ENCODE results near the gene IMPDH1. TPM values are rescaled to one million over a fixed set of nuclear protein-coding genes. Genes with fewer than 3 reads are reported as not detected.

Gene IMPDH1
- total and polyA plus RNA-seq, 2 donors (not counting 3 experiments of a cell fraction or from before 2014, with no cell fraction given): 78.8 to 97.9 TPM

DNA sequence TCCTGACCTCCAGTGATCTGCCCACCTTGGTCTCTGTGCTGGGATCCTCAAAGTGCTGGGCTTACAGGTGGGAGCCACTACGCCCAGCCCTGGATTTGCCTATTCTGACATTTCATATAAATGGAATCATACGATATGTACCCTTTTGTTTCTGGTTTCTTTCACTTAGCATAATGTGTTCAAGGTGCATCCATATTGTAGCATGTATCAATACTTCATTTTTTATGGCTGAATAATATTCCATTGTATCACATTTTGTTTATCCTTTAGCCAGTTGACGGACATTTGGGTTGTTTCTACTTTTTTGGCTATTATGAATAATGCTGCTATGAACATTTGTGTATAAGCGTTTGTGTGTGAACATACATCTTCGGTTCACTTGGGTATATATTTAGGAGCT is 41.1 kb upstream of the IMPDH1 start:
- Histone ChIP-seq H3K27me3 (ENCODE audit: control insufficient read depth in 2 of 2, insufficient read depth in 2 of 2, low read length in 2 of 2) (peaks cover 5 to 12% of the 10 kb centered on the region in 2 experiments), H4K20me1 (replicated peaks; ENCODE audit: control insufficient read depth, extremely low read depth, insufficient read depth, low read length) (no peaks in the 10 kb centered on the region), H3K9me1 (replicated peaks; ENCODE audit: control insufficient read depth, extremely low read depth, insufficient read depth, low read length) (no peaks in the 10 kb centered on the region), H3K9me3 (replicated peaks; ENCODE audit: control insufficient read depth, insufficient read depth, low read length) (no peaks in the 10 kb centered on the region), H3K4me3 (replicated peaks in 1 of 3; ENCODE audit: insufficient read depth in 1 of 3, low read depth in 1 of 3, low read length in 3 of 3) (no peak overlapping the region), H3K27ac (ENCODE audit: insufficient read depth, low read depth, low read length) (no peak overlapping the region), H2AFZ (ENCODE audit: low read depth, low read length) (no peak overlapping the region), H3K9ac (replicated peaks; ENCODE audit: extremely low read depth, insufficient read depth, low read length) (no peak overlapping the region), H3K4me2 (ENCODE audit: insufficient read depth, low read length) (no peak overlapping the region), H3K79me2 (ENCODE audit: control insufficient read depth, insufficient read depth, low read length) (peaks cover 2% of the 10 kb centered on the region), H3K36me3 (ENCODE audit: control insufficient read depth in 2 of 2, extremely low read depth in 1 of 2, insufficient read depth in 2 of 2, low read length in 2 of 2) (no peaks in the 10 kb centered on the region), H3K4me1 (ENCODE audit: control insufficient read depth, extremely low read depth, insufficient read depth, low read length) (peaks cover 19% of the 10 kb centered on the region)
- CTCF ChIA-PET: no interaction called here
- no peak for TF ChIP-seq FOS (IDR thresholded peaks at IDR 0.05; ENCODE audit: borderline replicate concordance, insufficient read depth, low read length)
- TF ChIP-seq POLR2A (IDR thresholded peaks at IDR 0.05; ENCODE audit: low read depth, low read length): no peak
- TF ChIP-seq, protein P1, sequence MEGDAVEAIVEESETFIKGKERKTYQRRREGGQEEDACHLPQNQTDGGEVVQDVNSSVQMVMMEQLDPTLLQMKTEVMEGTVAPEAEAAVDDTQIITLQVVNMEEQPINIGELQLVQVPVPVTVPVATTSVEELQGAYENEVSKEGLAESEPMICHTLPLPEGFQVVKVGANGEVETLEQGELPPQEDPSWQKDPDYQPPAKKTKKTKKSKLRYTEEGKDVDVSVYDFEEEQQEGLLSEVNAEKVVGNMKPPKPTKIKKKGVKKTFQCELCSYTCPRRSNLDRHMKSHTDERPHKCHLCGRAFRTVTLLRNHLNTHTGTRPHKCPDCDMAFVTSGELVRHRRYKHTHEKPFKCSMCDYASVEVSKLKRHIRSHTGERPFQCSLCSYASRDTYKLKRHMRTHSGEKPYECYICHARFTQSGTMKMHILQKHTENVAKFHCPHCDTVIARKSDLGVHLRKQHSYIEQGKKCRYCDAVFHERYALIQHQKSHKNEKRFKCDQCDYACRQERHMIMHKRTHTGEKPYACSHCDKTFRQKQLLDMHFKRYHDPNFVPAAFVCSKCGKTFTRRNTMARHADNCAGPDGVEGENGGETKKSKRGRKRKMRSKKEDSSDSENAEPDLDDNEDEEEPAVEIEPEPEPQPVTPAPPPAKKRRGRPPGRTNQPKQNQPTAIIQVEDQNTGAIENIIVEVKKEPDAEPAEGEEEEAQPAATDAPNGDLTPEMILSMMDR (IDR thresholded peaks at IDR 0.05; ENCODE audit: extremely low read depth in 1 of 2, insufficient read depth in 1 of 2, low read depth in 1 of 2, low read length in 2 of 2): no peak
- no peak for TF ChIP-seq POLR2AphosphoS5 (IDR thresholded peaks at IDR 0.05; ENCODE audit: insufficient read depth, low read depth, low read length)
- TF ChIP-seq EZH2 (IDR thresholded peaks at IDR 0.05; ENCODE audit: borderline replicate concordance, low read depth, low read length, severe bottlenecking): no peak
- TF ChIP-seq, protein P2, sequence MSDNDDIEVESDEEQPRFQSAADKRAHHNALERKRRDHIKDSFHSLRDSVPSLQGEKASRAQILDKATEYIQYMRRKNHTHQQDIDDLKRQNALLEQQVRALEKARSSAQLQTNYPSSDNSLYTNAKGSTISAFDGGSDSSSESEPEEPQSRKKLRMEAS (IDR thresholded peaks at IDR 0.05; ENCODE audit: insufficient read depth, insufficient read length): no peak
- TF ChIP-seq JUN (IDR thresholded peaks at IDR 0.05; ENCODE audit: borderline replicate concordance, insufficient read depth, insufficient read length, low read depth): no peak
- TF ChIP-seq GATA2 (IDR thresholded peaks at IDR 0.05; ENCODE audit: insufficient read depth, insufficient read length, low read depth, low read length): no peak
- no peak for TF ChIP-seq MYC (IDR thresholded peaks at IDR 0.05; ENCODE audit: low read depth, low read length)
- intact Hi-C loops (cut with micrococcal nuclease): no loop called here
- dilution Hi-C loops (cut with MboI; ENCODE audit: extremely low pct_ligation_motif_present, low sequenced_read_pairs): no loop called here
- no peak for DNase-seq (ENCODE audit: low read depth, low spot score)
- POLR2A ChIA-PET: no interaction called here
- FAIRE-seq: no peak
- BruUV-seq (replicated peaks): no TSS peak
